IMR-90 (cell line): ENCODE measurements around the gene AMZ1. TPM values are rescaled to one million over a fixed set of nuclear protein-coding genes. Genes with fewer than 3 reads are reported as not detected.
A peak's percentile ranks its signal among the peaks of the same experiment; 100 is the strongest.

Source experiments
- ATAC-seq: fragments of 200-7000 bp; cut with Tn5 transposase; 2 replicates; pipeline ENCODE4 v1.9.1; 2020; ENCODE audit warnings: low read depth, mild to moderate bottlenecking, moderate library complexity
- BruUV-seq: library from RNA; stranded (reverse); fragments of 400-500 nt; replicated peaks from 2 replicates; lab custom pipeline; 2021; lab: Mats Ljungman, UMichigan
- CTCF ChIA-PET: fragments of 300-600 bp; formaldehyde crosslinking; extraction: SDS; loops from one replicate; lab custom pipeline; 2021; ENCODE audit warnings: antibody characterized with exemption; lab: Yijun Ruan, JAX
- POLR2A ChIA-PET: fragments of 300-600 bp; sonication (Branson Sonifier 250); formaldehyde crosslinking; loops from one replicate; lab custom pipeline; 2022; ENCODE audit warnings: antibody characterized with exemption; ENCODE audit not compliant: unreplicated experiment; lab: Charles Lee
- DNase-seq: peaks from one replicate; pipeline ENCODE4 v3.0.0; 2013
- H2AFZ ChIP-seq: replicated peaks from 2 replicates; pipeline ENCODE3; 2013; ENCODE audit warnings: low read length, mild to moderate bottlenecking; ENCODE audit not compliant: poor library complexity
- H2AK5ac ChIP-seq: 2 replicates; pipeline ENCODE4 v1.6.1; 2013; ENCODE audit warnings: low read depth, low read length, inconsistent platforms
- H2AK9ac ChIP-seq: replicated peaks from 2 replicates; pipeline ENCODE3; 2013; ENCODE audit warnings: mild to moderate bottlenecking, low read depth, low read length, moderate library complexity; ENCODE audit not compliant: poor library complexity
- H2BK120ac ChIP-seq: 2 replicates; pipeline ENCODE4 v1.6.1; 2013; ENCODE audit warnings: low read depth, low read length, inconsistent platforms
- H2BK15ac ChIP-seq: 3 replicates; pipeline ENCODE4 v1.6.1; 2013; ENCODE audit warnings: low read depth, low read length, inconsistent platforms
- H2BK20ac ChIP-seq: 2 replicates; pipeline ENCODE4 v1.6.1; 2013; ENCODE audit warnings: low read depth, mild to moderate bottlenecking, inconsistent platforms, low read length, moderate library complexity
- H2BK5ac ChIP-seq: 2 replicates; pipeline ENCODE4 v1.6.1; 2013; ENCODE audit warnings: mild to moderate bottlenecking, low read depth, low read length, inconsistent platforms; ENCODE audit not compliant: poor library complexity, severe bottlenecking
- H3K14ac ChIP-seq: replicated peaks from 2 replicates; pipeline ENCODE4 v1.6.1; 2013; ENCODE audit warnings: low read depth, low read length, inconsistent platforms
- H3K18ac ChIP-seq: 2 replicates; pipeline ENCODE4 v1.6.1; 2013; ENCODE audit warnings: low read depth, low read length, control low read depth
- H3K23ac ChIP-seq: 2 replicates; pipeline ENCODE4 v1.6.1; 2013; ENCODE audit warnings: low read depth, low read length, inconsistent platforms
- H3K27ac ChIP-seq: 2 replicates; pipeline ENCODE4 v1.5.1; 2013; ENCODE audit warnings: mild to moderate bottlenecking, control low read depth, low read length; ENCODE audit not compliant: insufficient read depth
- H3K27me3 ChIP-seq: 2 replicates; pipeline ENCODE4 v1.6.1; 2013; ENCODE audit warnings: low read length; ENCODE audit not compliant: control insufficient read depth, insufficient read depth
- H3K36me3 ChIP-seq: 2 replicates; pipeline ENCODE4 v1.6.1; 2013; ENCODE audit warnings: low read length, mixed read lengths; ENCODE audit not compliant: control insufficient read depth, insufficient read depth
- H3K4ac ChIP-seq: 2 replicates; pipeline ENCODE4 v1.6.1; 2013; ENCODE audit warnings: low read depth, low read length, inconsistent platforms
- H3K4me1 ChIP-seq: 2 replicates; pipeline ENCODE4 v1.6.1; 2013; ENCODE audit warnings: low read length, mixed read lengths; ENCODE audit not compliant: control insufficient read depth, insufficient read depth
- H3K4me2 ChIP-seq: 2 replicates; pipeline ENCODE4 v1.6.1; 2013; ENCODE audit warnings: low read depth, mild to moderate bottlenecking, control low read depth, low read length, moderate library complexity
- H3K4me3 ChIP-seq: 2 replicates; pipeline ENCODE4 v1.5.1; 2013; ENCODE audit warnings: low read depth, mild to moderate bottlenecking, control low read depth, low read length, moderate library complexity; ENCODE audit not compliant: insufficient read depth
- H3K56ac ChIP-seq: 2 replicates; pipeline ENCODE4 v1.6.1; 2013; ENCODE audit warnings: low read length, inconsistent platforms; ENCODE audit not compliant: insufficient read depth; ENCODE audit errors: extremely low read depth
- H3K79me1 ChIP-seq, 2 experiments: 2 replicates each; pipeline ENCODE4 v1.6.1; 2013; ENCODE audit warnings: low read length in 2 of 2, inconsistent platforms in 1 of 2, low read depth in 1 of 2
- H3K9ac ChIP-seq: 2 replicates; pipeline ENCODE4 v1.6.1; 2013; ENCODE audit warnings: low read depth, low read length, control low read depth
- H3K9me1 ChIP-seq: 2 replicates; pipeline ENCODE4 v1.6.1; 2013; ENCODE audit warnings: low read length, inconsistent platforms; ENCODE audit not compliant: insufficient read depth
- H3K9me3 ChIP-seq: 2 replicates; pipeline ENCODE4 v1.6.1; 2013; ENCODE audit warnings: low read length; ENCODE audit not compliant: control insufficient read depth, insufficient read depth
- H4K20me1 ChIP-seq: 2 replicates; pipeline ENCODE4 v1.6.1; 2013; ENCODE audit warnings: low read length, inconsistent platforms; ENCODE audit not compliant: insufficient read depth
- H4K5ac ChIP-seq: 2 replicates; pipeline ENCODE4 v1.6.1; 2013; ENCODE audit warnings: mild to moderate bottlenecking, low read depth, low read length, control low read depth
- H4K8ac ChIP-seq, 2 experiments: 2 replicates each; pipeline ENCODE4 v1.6.1; 2013; ENCODE audit warnings: low read depth in 2 of 2, low read length in 2 of 2, control low read depth in 1 of 2, inconsistent platforms in 1 of 2
- H4K91ac ChIP-seq: 2 replicates; pipeline ENCODE4 v1.6.1; 2013; ENCODE audit warnings: low read depth, low read length, inconsistent platforms; ENCODE audit not compliant: insufficient read depth
- ELK1 ChIP-seq: fragments of 150-350 bp; IDR thresholded peaks from 2 replicates; pipeline ENCODE4 v1.6.1; 2016; ENCODE audit warnings: low read depth, mild to moderate bottlenecking, low read length, moderate library complexity, borderline replicate concordance
- FOS ChIP-seq: fragments of 150-350 bp; IDR thresholded peaks from 2 replicates; pipeline ENCODE4 v1.6.1; 2016; ENCODE audit warnings: low read depth, low read length
- NFE2L2 ChIP-seq: fragments of 150-350 bp; IDR thresholded peaks from 2 replicates; pipeline ENCODE4 v1.6.1; 2016; ENCODE audit warnings: low read depth, mild to moderate bottlenecking, low read length
- RCOR1 ChIP-seq: IDR thresholded peaks from 2 replicates; pipeline ENCODE4 v1.6.1; 2012; ENCODE audit warnings: mild to moderate bottlenecking, low read length, improper control_type of control experiment; ENCODE audit not compliant: insufficient replicate concordance
- RFX5 ChIP-seq: IDR thresholded peaks from 2 replicates; pipeline ENCODE4 v1.8.0; 2012; ENCODE audit warnings: low read depth, mild to moderate bottlenecking, low read length, moderate library complexity
- USF2 ChIP-seq: fragments of 150-350 bp; IDR thresholded peaks from 2 replicates; pipeline ENCODE4 v1.6.1; 2017; ENCODE audit warnings: mild to moderate bottlenecking, antibody characterized with exemption, low read length, low read depth
- WGBS, 2 experiments: methylation state at CpG; one replicate each; pipeline versions ENCODE4 v1.1.5 to v1.1.7; 2013; ENCODE audit warnings: missing lambda C conversion rate in 2 of 2; ENCODE audit not compliant: insufficient read length in 1 of 2; ENCODE audit errors: extremely low coverage in 2 of 2; 5-methylcytosine and 5-hydroxymethylcytosine counted together
- dilution Hi-C: fragments of 300-500 bp; cut with HindIII; formaldehyde crosslinking; loops from one replicate; pipeline ENCODE4 v1.14.3; 2018; ENCODE audit warnings: low sequenced_read_pairs; ENCODE audit not compliant: unreplicated experiment
- in situ Hi-C: fragments of 300-500 bp; cut with MboI; formaldehyde crosslinking; loops from 3 replicates; pipeline ENCODE4 v1.14.3; 2019; ENCODE audit warnings: low sequenced_read_pairs, inconsistent platforms, mixed read lengths
- intact Hi-C: fragments of 100-400 bp; cut with micrococcal nuclease; formaldehyde crosslinking; loops from 2 replicates; pipeline ENCODE4 v1.10.0; 2022
- polyA plus RNA-seq, 3 experiments: library from polyadenylated mRNA; depleted of rRNA; stranded (reverse); fragments of >200 nt; gene quantifications; 2 replicates each; pipeline ENCODE4 v1.2.3, GENCODE V29; 2012; ENCODE audit warnings: low replicate concordance in 1 of 3
- total RNA-seq: library from RNA; depleted of rRNA; stranded (reverse); fragments of >200 nt; gene quantifications from 2 replicates; pipeline ENCODE4 v1.2.3, GENCODE V29; 2012

AMZ1 gene
- total and polyA plus RNA-seq, 2 of the 4 experiments (the other 2 are of a cell fraction) = 0.54 to 1.6 TPM

- no peak overlapping the region for H2BK120ac ChIP-seq
- no peak overlapping the region for H3K4me3 ChIP-seq
- no TSS peak for BruUV-seq
- no peak overlapping the region for H2AK9ac ChIP-seq
- peaks cover 11% of the 10 kb centered on the region; the same call in 1 of the 2 replicates for H3K9me1 ChIP-seq
- no peak overlapping the region for H2AK5ac ChIP-seq
- H3K9me3 ChIP-seq = no peaks in the 10 kb centered on the region
- H3K9ac ChIP-seq = no peak overlapping the region
- ChIA-PET CTCF (no interaction called here), POLR2A (no interaction called here)
- H3K79me1 ChIP-seq = peaks cover 10 to 64% of the 10 kb centered on the region in 2 experiments
- H3K4ac ChIP-seq = no peak overlapping the region
- intact Hi-C loops (loop anchor here (10.0 kb wide), 1 partner anchor 173 kb away; the partner anchor contains the start of gene GRIFIN), in situ Hi-C loops (no loop called here), dilution Hi-C loops (no loop called here)
- no peaks in the 10 kb centered on the region for H3K27me3 ChIP-seq
- DNase-seq = no peak
- no peak overlapping the region for H3K14ac ChIP-seq
- H4K8ac ChIP-seq = no peak overlapping the region
- H3K27ac ChIP-seq = no peak overlapping the region
- peak overlapping the region; percentile 14 for H2AFZ ChIP-seq
- H4K20me1 ChIP-seq = peaks cover 59% of the 10 kb centered on the region
- H3K4me1 ChIP-seq = peaks cover 19% of the 10 kb centered on the region
- no peak for ATAC-seq
- 100% methylated on average over 2 of the region's 15 CpGs; no CpG with 5 or more reads in 1 of the 2 experiments for WGBS, 2 experiments
- H3K23ac ChIP-seq = no peak overlapping the region
- TF ChIP-seq FOS (no peak), NFE2L2 (no peak), RCOR1 (no peak), USF2 (no peak), ELK1 (no peak), RFX5 (no peak)
- H3K36me3 ChIP-seq = peaks cover 53% of the 10 kb centered on the region
- H2BK5ac ChIP-seq = no peak overlapping the region
- H3K4me2 ChIP-seq = no peak overlapping the region
- no peak overlapping the region for H3K56ac ChIP-seq
- H2BK15ac ChIP-seq = no peak overlapping the region
- no peak overlapping the region for H2BK20ac ChIP-seq
- H4K91ac ChIP-seq = no peak overlapping the region
- H4K5ac ChIP-seq = no peak overlapping the region
- H3K18ac ChIP-seq = no peak overlapping the region
These were observed 40.3 kb upstream of the AMZ1 start for GRCh38 chr7:2647594-2648172.
